ENCODE results near the gene CNPY3. TPM values are rescaled to one million over a fixed set of nuclear protein-coding genes. Genes with fewer than 3 reads are reported as not detected.
A peak's percentile ranks its signal among the peaks of the same experiment; 100 is the strongest.
"Not testable (repeated sequence)": the region's sequence is repeated elsewhere in the genome, so short reads cannot be mapped to it uniquely, and the experiment has no call there.

CNPY3 gene
- polyA plus RNA-seq, 1 donor = 58.0 TPM

- no peak for DNase-seq
Measured at GRCh38 chr6:42911171-42912021, 17.9 kb upstream of the CNPY3 start.

DNA sequence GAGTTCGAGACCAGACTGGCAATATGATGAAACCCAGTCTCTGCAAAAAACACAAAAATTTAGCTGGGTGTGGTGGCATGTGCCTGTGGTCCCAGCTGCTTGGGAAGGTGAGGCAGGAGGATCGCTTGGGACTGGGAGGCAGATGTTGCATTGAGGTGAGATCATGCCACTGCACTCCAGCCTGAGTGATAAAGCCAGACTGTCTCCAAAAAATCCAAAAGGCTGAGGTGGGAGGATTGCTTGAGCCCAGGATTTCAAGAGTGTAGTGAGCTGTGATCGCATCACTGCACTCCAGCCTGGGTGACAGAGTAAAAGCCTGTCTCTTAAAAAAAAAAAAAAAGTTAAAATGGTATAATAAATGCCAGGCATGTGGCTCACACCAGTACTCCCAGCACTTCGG, 14.7 kb upstream of the CNPY3 start:
- no peak for DNase-seq

GRCh38 chr6:42915732-42916131, 13.5 kb upstream of the CNPY3 start, which contains the start of gene PTCRA:
TSS of gene PTCRA (plus strand) at chr6:42916053. CDS start at chr6:42916070, 17 bp downstream.
- no peak for DNase-seq

DNA sequence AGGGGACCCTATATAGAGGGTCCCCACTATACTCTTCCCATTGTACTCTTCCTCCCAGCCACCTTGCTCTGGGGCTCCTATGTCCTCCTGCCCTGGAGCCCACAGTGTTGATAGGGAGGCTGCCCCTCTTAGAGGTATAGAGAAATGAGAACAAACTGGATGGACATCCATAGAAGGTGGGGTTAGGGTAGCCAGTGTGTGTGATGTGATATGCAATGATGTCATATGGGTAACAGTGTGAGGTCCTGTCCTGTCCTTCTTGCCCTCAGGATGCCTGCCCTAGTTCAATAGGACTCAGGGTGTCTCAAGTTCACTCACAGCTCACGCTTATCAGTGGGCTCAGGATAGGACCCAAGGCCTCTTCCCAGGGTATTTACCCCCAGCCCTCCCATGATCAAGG, 13.0 kb upstream of the CNPY3 start:
- DNase-seq = no peak

DNA sequence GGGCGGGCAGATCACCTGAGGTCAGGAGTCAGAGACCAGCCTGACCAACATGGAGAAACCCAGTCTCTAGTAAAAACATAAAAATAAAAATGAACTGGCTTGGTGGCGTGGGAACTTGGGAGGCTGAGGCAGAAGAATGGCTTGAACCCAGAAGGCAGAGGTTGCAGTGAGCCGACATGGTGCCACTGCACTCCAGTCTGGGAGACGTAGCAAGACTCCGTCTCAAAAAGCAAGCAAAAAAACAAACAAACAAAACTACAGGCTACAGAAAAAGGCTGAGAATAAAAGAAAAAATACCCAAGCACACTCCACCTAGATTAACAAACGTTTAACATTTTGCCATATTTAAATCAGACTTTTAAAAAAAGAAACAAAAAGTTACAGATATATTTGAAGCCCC, 7.5 kb upstream of the CNPY3 start:
- DNase-seq = no peak

DNA sequence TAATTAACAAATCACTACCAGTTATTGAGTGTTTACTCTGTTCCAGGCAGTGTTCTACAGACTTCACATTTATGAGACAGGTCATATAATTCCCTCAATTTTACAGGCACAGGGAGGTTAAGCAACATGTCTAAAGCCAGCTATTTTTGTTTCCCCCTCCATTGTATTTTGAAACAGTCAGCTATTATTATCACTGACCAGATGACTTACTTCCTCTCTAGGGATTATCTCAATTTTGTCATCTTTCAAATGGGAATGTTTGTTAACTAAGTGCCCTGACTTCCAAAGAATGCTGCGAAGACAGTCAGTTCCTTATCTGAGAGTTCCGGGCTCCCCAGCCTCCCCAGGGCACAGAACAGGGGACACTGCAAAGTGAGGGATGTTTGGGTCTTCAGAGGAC, 5.6 kb upstream of the CNPY3 start:
- DNase-seq = no peak

- no peak for DNase-seq
Measured at GRCh38 chr6:42925248-42925857, 3.9 kb upstream of the CNPY3 start.

- DNase-seq = peak; percentile 57
Measured at GRCh38 chr6:42929821-42930360, 611 bp downstream of the CNPY3 start.

DNA sequence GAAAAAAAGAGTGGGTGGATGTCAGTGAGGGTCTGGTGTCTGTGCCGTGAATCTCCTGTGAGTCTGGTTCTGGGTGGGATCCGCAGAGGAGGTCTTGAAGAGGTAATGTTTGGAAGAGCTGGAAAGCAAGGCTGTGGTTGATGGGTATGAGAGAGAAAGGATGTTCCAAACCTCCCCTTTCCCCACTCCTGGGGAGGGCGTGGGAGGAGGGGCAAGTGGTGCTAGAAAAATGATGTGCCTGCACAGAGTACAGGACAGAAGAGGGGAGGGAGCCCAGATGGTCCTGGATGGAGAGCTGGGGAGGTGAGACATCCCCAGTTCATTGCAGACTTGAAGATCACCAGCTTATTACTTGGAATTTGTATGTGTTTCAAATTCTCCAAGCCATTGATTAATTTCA, 3.1 kb downstream of the CNPY3 start:
- no peak for DNase-seq

DNA sequence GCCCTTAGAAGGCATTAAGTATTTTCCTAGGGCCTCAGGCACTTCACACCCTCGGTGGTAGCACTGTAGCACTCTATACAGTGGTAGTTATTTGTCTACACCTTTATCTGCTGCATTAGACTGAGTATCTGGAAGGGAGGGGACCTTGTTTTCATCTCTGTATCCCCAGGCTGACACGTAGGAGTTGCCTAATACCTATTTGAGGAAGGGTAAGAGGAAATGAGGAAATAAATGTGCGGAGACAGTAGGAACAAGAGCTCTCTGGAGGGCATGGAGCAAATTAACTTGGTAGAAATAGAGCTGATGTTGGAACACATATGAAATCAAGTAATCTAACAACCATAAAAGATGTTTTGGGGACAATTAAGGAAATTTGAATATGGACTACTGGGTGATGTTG, 3.9 kb downstream of the CNPY3 start:
- no peak for DNase-seq

DNA sequence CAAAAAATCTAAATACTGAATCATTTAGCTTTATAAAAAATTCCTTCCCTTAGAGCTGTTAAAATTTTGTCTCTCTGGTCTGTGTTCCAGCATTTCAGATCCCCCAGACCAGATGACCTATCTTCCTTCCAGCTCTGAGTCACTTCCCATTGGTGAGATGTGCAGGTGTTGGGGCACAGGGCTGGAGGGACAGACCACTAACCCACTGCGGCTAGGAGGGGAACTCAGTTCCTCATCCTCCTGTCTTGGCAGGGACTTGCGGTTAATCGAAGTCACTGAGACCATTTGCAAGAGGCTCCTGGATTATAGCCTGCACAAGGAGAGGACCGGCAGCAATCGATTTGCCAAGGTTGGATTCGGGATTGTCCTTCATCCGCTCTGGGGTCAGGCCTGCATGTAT, 6.0 kb downstream of the CNPY3 start:
- no peak for DNase-seq

- DNase-seq = no peak
Measured at GRCh38 chr6:42936398-42936797, 7.1 kb downstream of the CNPY3 start.

GRCh38 chr6:42937548-42938427, 8.5 kb downstream of the CNPY3 start:
- DNase-seq = no peak

- DNase-seq = no peak
Measured at GRCh38 chr6:42938428-42938796, 9.1 kb downstream of the CNPY3 start.

- DNase-seq = no peak
Measured at GRCh38 chr6:42938987-42939809, 9.9 kb downstream of the CNPY3 start.

- DNase-seq = no peak
Measured at GRCh38 chr6:42939810-42940167, 10.5 kb downstream of the CNPY3 start.

GRCh38 chr6:42940493-42941045, 11.3 kb downstream of the CNPY3 start:
- DNase-seq = no peak

GRCh38 chr6:42941356-42941755, 12.1 kb downstream of the CNPY3 start:
- not testable (repeated sequence) for DNase-seq

DNA sequence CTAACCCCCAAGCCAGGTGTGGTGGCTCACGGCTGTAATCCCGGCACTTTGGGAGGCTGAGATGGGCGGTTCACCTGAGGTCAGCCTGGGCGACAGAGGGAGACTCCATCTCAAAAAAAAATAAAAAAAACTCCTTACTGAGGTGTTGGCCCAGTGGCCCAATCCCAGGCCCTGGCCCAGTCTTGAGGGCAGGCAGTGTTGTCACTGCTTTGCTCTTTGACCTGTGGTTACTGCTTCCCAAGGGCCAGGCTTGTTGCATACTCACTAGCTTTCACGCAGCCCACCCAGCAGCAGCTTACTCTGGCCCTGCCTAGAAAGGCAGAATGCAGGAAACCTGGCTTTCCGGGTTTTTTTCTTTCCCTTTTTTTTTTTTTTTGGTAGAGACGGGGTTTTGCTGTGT, 13.2 kb downstream of the CNPY3 start:
- DNase-seq = no peak

GRCh38 chr6:42947950-42948349, 18.7 kb downstream of the CNPY3 start:
- DNase-seq = no peak

DNA sequence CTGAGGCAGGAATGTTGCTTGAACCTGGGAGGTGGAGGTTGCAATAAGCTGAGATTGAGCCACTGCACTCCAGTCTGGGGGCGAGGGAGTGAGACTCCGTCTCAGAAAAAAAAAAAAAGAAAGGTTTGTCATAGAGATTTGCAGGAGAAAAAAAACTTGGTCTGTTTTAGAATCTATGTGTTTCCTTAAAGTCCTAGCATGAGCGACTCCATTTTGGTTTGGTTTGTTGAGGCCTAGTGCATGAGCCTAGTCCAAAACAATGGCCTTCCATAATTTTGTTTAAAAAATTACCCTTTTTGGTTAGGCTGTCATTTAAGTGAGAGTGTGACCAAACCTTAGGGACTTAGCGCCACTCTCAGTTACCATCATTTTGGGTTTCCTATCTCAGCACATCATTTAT, 23.1 kb downstream of the CNPY3 start:
- DNase-seq = no peak

Data from left kidney (tissue), 2 donors.